GM12865 (cell line): ENCODE results near the gene MACROD1.

Experiments used
- DNase-seq: peaks from one replicate; pipeline ENCODE4 v3.0.0; 2010; ENCODE audit warnings: low read depth
- H3K4me3 ChIP-seq: 2 replicates; pipeline ENCODE4 v1.5.1; 2011; ENCODE audit warnings: mild to moderate bottlenecking, low read depth, low read length, control low read depth
- CTCF ChIP-seq: IDR thresholded peaks from 2 replicates; pipeline ENCODE4 v1.5.1; 2011; ENCODE audit warnings: low read length, control low read depth, low read depth, inconsistent platforms; ENCODE audit not compliant: insufficient read depth; ENCODE audit errors: missing control alignments

The MACROD1 gene

GRCh38 chr11:64008283-64008913, 157.5 kb downstream of the MACROD1 start:
- DNase-seq, result no peak
- no peak for TF ChIP-seq CTCF
- no peak overlapping the region for H3K4me3 ChIP-seq

GRCh38 chr11:64007629-64008282, 158.2 kb downstream of the MACROD1 start:
- DNase-seq, result no peak
- no peak overlapping the region for H3K4me3 ChIP-seq
- no peak for TF ChIP-seq CTCF

GRCh38 chr11:64007160-64007628, 158.7 kb downstream of the MACROD1 start:
- no peak for DNase-seq
- no peak for TF ChIP-seq CTCF
- H3K4me3 ChIP-seq, result no peak overlapping the region

GRCh38 chr11:64006398-64006797, 159.5 kb downstream of the MACROD1 start:
- TF ChIP-seq CTCF, result no peak
- H3K4me3 ChIP-seq, result no peak overlapping the region
- no peak for DNase-seq

GRCh38 chr11:64005691-64006090, 160.2 kb downstream of the MACROD1 start:
- DNase-seq, result no peak
- TF ChIP-seq CTCF, result no peak
- no peak overlapping the region for H3K4me3 ChIP-seq

- TF ChIP-seq CTCF, result no peak
- no peak overlapping the region for H3K4me3 ChIP-seq
- DNase-seq, result no peak
These were observed 161.3 kb downstream of the MACROD1 start for GRCh38 chr11:64004590-64004984.
